HCT116 (cell line): Measurements from ENCODE around the gene CHTF8. TPM values are rescaled to one million over a fixed set of nuclear protein-coding genes. Genes with fewer than 3 reads are reported as not detected.

Experiments
- ATAC-seq: fragments of 200-7000 bp; cut with Tn5 transposase; 2 replicates; pipeline ENCODE4 v1.9.1; 2020; ENCODE audit warnings: mild to moderate bottlenecking, moderate library complexity
- Bru-seq: library from RNA; stranded (reverse); fragments of 400-500 nt; gene quantifications from one replicate; lab custom pipeline; 2021; lab: Mats Ljungman, UMichigan
- BruChase-seq, 2 experiments: library from RNA; stranded (reverse); fragments of 400-500 nt; gene quantifications; one replicate each; lab custom pipeline; 2021; lab: Mats Ljungman, UMichigan
- BruUV-seq: library from RNA; stranded (reverse); fragments of 400-500 nt; replicated peaks from 2 replicates; lab custom pipeline; 2021; lab: Mats Ljungman, UMichigan
- CTCF ChIA-PET: fragments of 300-600 bp; sonication (Branson Sonifier 250); formaldehyde crosslinking; loops from one replicate; lab custom pipeline; 2021; ENCODE audit warnings: antibody characterized with exemption; lab: Charles Lee
- POLR2A ChIA-PET: fragments of 300-600, 350-600 bp; sonication (Branson Sonifier 250); formaldehyde crosslinking; loops from one replicate; lab custom pipeline; 2021; ENCODE audit warnings: antibody characterized with exemption; lab: Charles Lee
- RAD21 ChIA-PET, 2 experiments: fragments of 300-600 bp; sonication (Branson Sonifier 250); formaldehyde crosslinking; loops; one replicate each; lab custom pipeline; 2023; ENCODE audit warnings: low total read pairs in 2 of 2; ENCODE audit not compliant: uncharacterized antibody in 2 of 2, unreplicated experiment in 2 of 2, low non-redundant PET in 1 of 2; lab: Charles Lee
- DNase-seq: peaks from one replicate; pipeline ENCODE4 v3.0.0-alpha.2; 2010; ENCODE audit warnings: low read depth, low spot score
- H2AFZ ChIP-seq: fragments of 200-600 bp; shearing (Covaris generic), sonication (generic); 2 replicates; pipeline ENCODE4 v1.6.1; 2017; ENCODE audit warnings: low read depth, mixed run types, mixed read lengths, antibody characterized with exemption, low read length; ENCODE audit not compliant: poor library complexity, severe bottlenecking
- H3K27ac ChIP-seq: 2 replicates; pipeline ENCODE4 v1.5.1; 2012; ENCODE audit warnings: low read depth, low read length
- H3K27me3 ChIP-seq: fragments of 200-600 bp; sonication (generic); 2 replicates; pipeline ENCODE4 v1.6.1; 2016; ENCODE audit warnings: mixed run types, low read length, mixed read lengths; ENCODE audit not compliant: insufficient read depth
- H3K36me3 ChIP-seq, 2 experiments: fragments of 200-500 bp in 1 of 2; fragments of 200-600 bp in 1 of 2; sonication (Bioruptor generic) in 1 of 2; sonication (generic) in 1 of 2; 2 replicates each; pipeline versions ENCODE4 v1.5.1 to v1.6.1; 2014 to 2016; ENCODE audit warnings: low read length in 2 of 2, inconsistent platforms in 1 of 2, mixed read lengths in 1 of 2, mixed run types in 1 of 2; ENCODE audit not compliant: insufficient read depth in 2 of 2, control insufficient read depth in 1 of 2
- H3K4me1 ChIP-seq, 2 experiments: fragments of 200-600 bp in 1 of 2; sonication (generic) in 1 of 2; 2 replicates each; pipeline versions ENCODE4 v1.5.1 to v1.6.1; 2012 to 2017; ENCODE audit warnings: low read length in 2 of 2, inconsistent platforms in 1 of 2, mild to moderate bottlenecking in 1 of 2, mixed read lengths in 1 of 2, mixed run types in 1 of 2, moderate library complexity in 1 of 2; ENCODE audit not compliant: insufficient read depth in 2 of 2, control insufficient read depth in 1 of 2
- H3K4me2 ChIP-seq: fragments of 200-600 bp; sonication (generic); 2 replicates; pipeline ENCODE4 v1.6.1; 2017; ENCODE audit warnings: mixed run types, low read length, mixed read lengths
- H3K4me3 ChIP-seq, 2 experiments: fragments of 200-600 bp in 1 of 2; sonication (generic) in 1 of 2; replicated peaks in 1 of 2; 2 replicates each; pipeline ENCODE4 v1.5.1; 2011 to 2016; ENCODE audit warnings: low read length in 2 of 2, control low read depth in 1 of 2, low read depth in 1 of 2, mild to moderate bottlenecking in 1 of 2, mixed read lengths in 1 of 2, mixed run types in 1 of 2
- H3K79me2 ChIP-seq: fragments of 200-600 bp; sonication (generic); 2 replicates; pipeline ENCODE4 v1.6.1; 2017; ENCODE audit warnings: mild to moderate bottlenecking, mixed run types, low read length, moderate library complexity, mixed read lengths; ENCODE audit not compliant: insufficient read depth
- H3K9ac ChIP-seq: fragments of 200-600 bp; sonication (generic); 2 replicates; pipeline ENCODE4 v1.6.1; 2016; ENCODE audit warnings: low read length, mixed read lengths
- H3K9me2 ChIP-seq: fragments of 200-600 bp; sonication (generic), shearing (Covaris generic); 2 replicates; pipeline ENCODE4 v1.6.1; 2017; ENCODE audit warnings: mixed run types, mild to moderate bottlenecking, moderate library complexity; ENCODE audit not compliant: insufficient read depth
- H3K9me3 ChIP-seq, 2 experiments: fragments of 200-500 bp in 1 of 2; fragments of 200-600 bp in 1 of 2; sonication (Bioruptor generic) in 1 of 2; sonication (generic) in 1 of 2; 2 replicates each; pipeline ENCODE4 v1.6.1; 2014 to 2017; ENCODE audit warnings: low read length in 2 of 2, mixed read lengths in 2 of 2, inconsistent platforms in 1 of 2, low read depth in 1 of 2, mild to moderate bottlenecking in 1 of 2, mixed run types in 1 of 2, moderate library complexity in 1 of 2; ENCODE audit not compliant: control insufficient read depth in 1 of 2, insufficient read depth in 1 of 2
- H4K20me1 ChIP-seq: fragments of 200-600 bp; sonication (generic), shearing (Covaris generic); 2 replicates; pipeline ENCODE4 v1.6.1; 2017; ENCODE audit warnings: mixed run types, mild to moderate bottlenecking, moderate library complexity; ENCODE audit not compliant: insufficient read depth
- ATF3 ChIP-seq: IDR thresholded peaks from 2 replicates; pipeline ENCODE4 v1.6.1; 2012
- CBX3 ChIP-seq: IDR thresholded peaks from 2 replicates; pipeline ENCODE4 v1.6.1; 2012; ENCODE audit warnings: low read depth
- CEBPB ChIP-seq: IDR thresholded peaks from 2 replicates; pipeline ENCODE4 v1.6.1; 2012; ENCODE audit warnings: low read depth
- EGR1 ChIP-seq: IDR thresholded peaks from 2 replicates; pipeline ENCODE4 v1.6.1; 2012; ENCODE audit warnings: low read depth
- EZH2 ChIP-seq: fragments of 200-600 bp; sonication (generic); IDR thresholded peaks from 2 replicates; pipeline ENCODE4 v1.6.1; 2017; ENCODE audit warnings: antibody characterized with exemption, mixed run types
- EZH2phosphoT487 ChIP-seq: fragments of 200-600 bp; IDR thresholded peaks from 2 replicates; pipeline ENCODE4 v1.6.1; 2018; ENCODE audit warnings: antibody characterized with exemption, borderline replicate concordance
- FOSL1 ChIP-seq: IDR thresholded peaks from 2 replicates; pipeline ENCODE4 v1.6.1; 2012; ENCODE audit warnings: low read depth
- JUND ChIP-seq: IDR thresholded peaks from 2 replicates; pipeline ENCODE4 v1.6.1; 2012
- POLR2A ChIP-seq: IDR thresholded peaks from 2 replicates; pipeline ENCODE4 v1.7.0; 2011; ENCODE audit warnings: borderline replicate concordance; ENCODE audit not compliant: insufficient read depth, insufficient read length; ENCODE audit errors: extremely low read depth
- SIN3A ChIP-seq: IDR thresholded peaks from 2 replicates; pipeline ENCODE4 v1.6.1; 2012; ENCODE audit warnings: low read depth
- SP1 ChIP-seq: IDR thresholded peaks from 2 replicates; pipeline ENCODE4 v1.6.1; 2012; ENCODE audit warnings: low read depth
- YY1 ChIP-seq: IDR thresholded peaks from 2 replicates; pipeline ENCODE4 v1.6.1; 2011; ENCODE audit warnings: low read length, low read depth, moderate library complexity, mild to moderate bottlenecking; ENCODE audit not compliant: insufficient replicate concordance; ENCODE audit errors: extremely low read depth
- ZFX ChIP-seq: fragments of 450-650 bp; IDR thresholded peaks from 2 replicates; pipeline ENCODE4 v1.6.1; 2017
- ZNF274 ChIP-seq: fragments of 200-500 bp; sonication (Bioruptor generic); IDR thresholded peaks from 2 replicates; pipeline ENCODE4 v1.6.1; 2014; ENCODE audit warnings: mild to moderate bottlenecking, low read depth, low read length, inconsistent platforms
- intact Hi-C: fragments of 100-400 bp; cut with micrococcal nuclease; formaldehyde crosslinking; loops from 2 replicates; pipeline ENCODE4 v1.10.0; 2022
- long read RNA-seq: library from polyadenylated mRNA; unstranded; transcript quantifications from one replicate; pipeline ENCODE4 v2.0.0, GENCODE V29; 2021; ENCODE audit not compliant: unreplicated experiment
- polyA plus RNA-seq: library from polyadenylated mRNA; unstranded; fragments of >200 nt; gene quantifications from 2 replicates; pipeline ENCODE4 v1.2.1, GENCODE V29; 2012; ENCODE audit warnings: missing spikeins
- total RNA-seq: library from RNA; stranded (reverse); gene quantifications from one replicate; pipeline ENCODE4 v1.2.1, GENCODE V29; 2021; ENCODE audit not compliant: unreplicated experiment
- TF ChIP-seq, protein P1 (sequence below), 3 experiments: fragments of 200-600 bp in 1 of 3; sonication (generic) in 1 of 3; IDR thresholded peaks in 2 of 3; conservative IDR thresholded peaks in 1 of 3; 2 replicates each; pipeline ENCODE4 v1.5.1; 2012 to 2017; ENCODE audit warnings: low read depth in 2 of 3, low read length in 2 of 3, antibody characterized with exemption in 1 of 3, borderline replicate concordance in 1 of 3, control low read depth in 1 of 3, mild to moderate bottlenecking in 1 of 3, mixed read lengths in 1 of 3, mixed run types in 1 of 3, moderate library complexity in 1 of 3; ENCODE audit not compliant: insufficient read depth in 1 of 3
- TF ChIP-seq, protein P2 (sequence below): IDR thresholded peaks from 2 replicates; pipeline ENCODE4 v1.6.1; 2011; ENCODE audit warnings: mild to moderate bottlenecking, low read length, moderate library complexity; ENCODE audit not compliant: insufficient replicate concordance; ENCODE audit errors: extremely low read depth

Gene CHTF8
- total RNA-seq (184 TPM), Bru-seq, nascent RNA (percentile 90 among the genes with signal in this experiment), BruChase-seq, experiment 1, labeled RNA remaining after a 6-hour chase (percentile 96 among the genes with signal in this experiment), BruChase-seq, experiment 2, labeled RNA remaining after a 2-hour chase (percentile 96 among the genes with signal in this experiment)
- polyA plus RNA-seq = 123 and 145 TPM in 2 replicates
- long read RNA-seq, transcript CHTF8-203 (4 exons, 2,903 nt) = major isoform, 43 of 95 reads
- long read RNA-seq, transcript CHTF8-205 (3 exons, 856 nt) = minor isoform, 22 of 95 reads
- long read RNA-seq, transcript CHTF8-201 (1 exons, 2,561 nt) = minor isoform, 12 of 95 reads
- long read RNA-seq, partial matches to known transcripts = 2 of 95 reads
- long read RNA-seq, other reads (novel, unspliced or antisense) = 9 of 95 reads

- peaks cover 27% of the 10 kb centered on the region; the same call in 1 of the 2 replicates for H4K20me1 ChIP-seq
- H3K9me3 ChIP-seq = no peaks in the 10 kb centered on the region
- no peaks in the 10 kb centered on the region for H3K27me3 ChIP-seq
- ChIA-PET POLR2A (interaction anchor here (0.6 kb wide), 1 partner anchor 103 kb away, joined by 5 read pairs; no protein-coding TSS in a partner anchor), RAD21 (no interaction called here), CTCF (interaction anchor here (1.8 kb wide), 1 partner anchor 18 kb away, joined by 4 read pairs; no protein-coding TSS in a partner anchor)
- intact Hi-C loops = no loop called here
- peaks cover 12 to 20% of the 10 kb centered on the region in 2 experiments; a peak in 3 of 4 replicates for H3K4me1 ChIP-seq
- DNase-seq (peak; percentile 32), ATAC-seq (peak; percentile 92)
- peak within 1 kb of the TSS; percentile 96 for H3K27ac ChIP-seq
- no TSS peak for BruUV-seq
- H3K4me2 ChIP-seq = peak within 1 kb of the TSS; percentile 92
- H3K36me3 ChIP-seq = peaks cover 17 to 47% of the 10 kb centered on the region in 2 experiments
- H3K79me2 ChIP-seq = peaks cover 98% of the 10 kb centered on the region
- no peaks in the 10 kb centered on the region for H3K9me2 ChIP-seq
- H3K4me3 ChIP-seq = peak within 1 kb of the TSS; percentile 88 to 99
- H2AFZ ChIP-seq = no peak within 1 kb of the TSS
- H3K9ac ChIP-seq = peak within 1 kb of the TSS; percentile 93
- TF ChIP-seq EGR1 = no peak
- no peak for TF ChIP-seq EZH2
- TF ChIP-seq YY1 = peak; percentile 60
- peak; percentile 38; the same call in 1 of the 2 replicates for TF ChIP-seq ZFX
- no peak for TF ChIP-seq ATF3
- TF ChIP-seq CEBPB = no peak
- no peak for TF ChIP-seq JUND
- peak; percentile 53 for TF ChIP-seq POLR2A
- no peak for TF ChIP-seq EZH2phosphoT487
- TF ChIP-seq FOSL1 = no peak
- no peak for TF ChIP-seq SP1
- TF ChIP-seq SIN3A = peak; percentile 92
- no peak for TF ChIP-seq ZNF274
- TF ChIP-seq CBX3 = no peak
- TF ChIP-seq, protein P1, sequence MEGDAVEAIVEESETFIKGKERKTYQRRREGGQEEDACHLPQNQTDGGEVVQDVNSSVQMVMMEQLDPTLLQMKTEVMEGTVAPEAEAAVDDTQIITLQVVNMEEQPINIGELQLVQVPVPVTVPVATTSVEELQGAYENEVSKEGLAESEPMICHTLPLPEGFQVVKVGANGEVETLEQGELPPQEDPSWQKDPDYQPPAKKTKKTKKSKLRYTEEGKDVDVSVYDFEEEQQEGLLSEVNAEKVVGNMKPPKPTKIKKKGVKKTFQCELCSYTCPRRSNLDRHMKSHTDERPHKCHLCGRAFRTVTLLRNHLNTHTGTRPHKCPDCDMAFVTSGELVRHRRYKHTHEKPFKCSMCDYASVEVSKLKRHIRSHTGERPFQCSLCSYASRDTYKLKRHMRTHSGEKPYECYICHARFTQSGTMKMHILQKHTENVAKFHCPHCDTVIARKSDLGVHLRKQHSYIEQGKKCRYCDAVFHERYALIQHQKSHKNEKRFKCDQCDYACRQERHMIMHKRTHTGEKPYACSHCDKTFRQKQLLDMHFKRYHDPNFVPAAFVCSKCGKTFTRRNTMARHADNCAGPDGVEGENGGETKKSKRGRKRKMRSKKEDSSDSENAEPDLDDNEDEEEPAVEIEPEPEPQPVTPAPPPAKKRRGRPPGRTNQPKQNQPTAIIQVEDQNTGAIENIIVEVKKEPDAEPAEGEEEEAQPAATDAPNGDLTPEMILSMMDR (IDR thresholded peaks at IDR 0.05 in 2 of 3, conservative IDR thresholded peaks at IDR 0.05 in 1 of 3; ENCODE audit: borderline replicate concordance in 1 of 3, insufficient read depth in 1 of 3, low read depth in 2 of 3, low read length in 2 of 3) = no peak
- TF ChIP-seq, protein P2, sequence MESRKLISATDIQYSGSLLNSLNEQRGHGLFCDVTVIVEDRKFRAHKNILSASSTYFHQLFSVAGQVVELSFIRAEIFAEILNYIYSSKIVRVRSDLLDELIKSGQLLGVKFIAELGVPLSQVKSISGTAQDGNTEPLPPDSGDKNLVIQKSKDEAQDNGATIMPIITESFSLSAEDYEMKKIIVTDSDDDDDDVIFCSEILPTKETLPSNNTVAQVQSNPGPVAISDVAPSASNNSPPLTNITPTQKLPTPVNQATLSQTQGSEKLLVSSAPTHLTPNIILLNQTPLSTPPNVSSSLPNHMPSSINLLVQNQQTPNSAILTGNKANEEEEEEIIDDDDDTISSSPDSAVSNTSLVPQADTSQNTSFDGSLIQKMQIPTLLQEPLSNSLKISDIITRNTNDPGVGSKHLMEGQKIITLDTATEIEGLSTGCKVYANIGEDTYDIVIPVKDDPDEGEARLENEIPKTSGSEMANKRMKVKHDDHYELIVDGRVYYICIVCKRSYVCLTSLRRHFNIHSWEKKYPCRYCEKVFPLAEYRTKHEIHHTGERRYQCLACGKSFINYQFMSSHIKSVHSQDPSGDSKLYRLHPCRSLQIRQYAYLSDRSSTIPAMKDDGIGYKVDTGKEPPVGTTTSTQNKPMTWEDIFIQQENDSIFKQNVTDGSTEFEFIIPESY = peak; percentile 15
These were observed at the start of gene CHTF8, which contains the start of gene UTP4 for GRCh38 chr16:69132424-69133252. Gene CHTF8, minus strand, starts transcription at chr16:69132588. Its CDS starts 11,130 bp downstream, at chr16:69121458. Gene UTP4, plus strand, starts transcription at chr16:69132649. Its CDS starts 811 bp downstream, at chr16:69133460.
